ENCODE results near the gene COL26A1.

DNA sequence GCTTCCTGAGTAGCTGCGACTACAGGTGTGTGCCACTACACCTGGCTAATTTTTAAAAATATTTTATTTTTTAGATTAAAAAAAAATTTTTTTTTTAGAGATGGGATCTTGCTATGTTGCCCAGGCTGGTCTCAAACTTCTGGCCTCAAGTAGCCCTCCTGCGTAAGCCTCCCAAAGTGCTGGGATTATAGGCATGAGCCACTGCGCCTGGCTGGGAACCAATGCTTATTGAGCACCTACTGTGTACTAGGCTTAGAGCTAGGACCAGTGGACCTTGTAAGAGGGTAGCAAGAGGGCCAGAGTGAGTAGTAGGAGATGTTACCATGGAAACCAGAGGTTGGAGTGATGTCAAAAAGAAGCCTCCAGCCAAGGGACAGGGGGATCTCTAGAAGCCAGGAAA, 31.2 kb downstream of the COL26A1 start:
- TF ChIP-seq, protein P1, sequence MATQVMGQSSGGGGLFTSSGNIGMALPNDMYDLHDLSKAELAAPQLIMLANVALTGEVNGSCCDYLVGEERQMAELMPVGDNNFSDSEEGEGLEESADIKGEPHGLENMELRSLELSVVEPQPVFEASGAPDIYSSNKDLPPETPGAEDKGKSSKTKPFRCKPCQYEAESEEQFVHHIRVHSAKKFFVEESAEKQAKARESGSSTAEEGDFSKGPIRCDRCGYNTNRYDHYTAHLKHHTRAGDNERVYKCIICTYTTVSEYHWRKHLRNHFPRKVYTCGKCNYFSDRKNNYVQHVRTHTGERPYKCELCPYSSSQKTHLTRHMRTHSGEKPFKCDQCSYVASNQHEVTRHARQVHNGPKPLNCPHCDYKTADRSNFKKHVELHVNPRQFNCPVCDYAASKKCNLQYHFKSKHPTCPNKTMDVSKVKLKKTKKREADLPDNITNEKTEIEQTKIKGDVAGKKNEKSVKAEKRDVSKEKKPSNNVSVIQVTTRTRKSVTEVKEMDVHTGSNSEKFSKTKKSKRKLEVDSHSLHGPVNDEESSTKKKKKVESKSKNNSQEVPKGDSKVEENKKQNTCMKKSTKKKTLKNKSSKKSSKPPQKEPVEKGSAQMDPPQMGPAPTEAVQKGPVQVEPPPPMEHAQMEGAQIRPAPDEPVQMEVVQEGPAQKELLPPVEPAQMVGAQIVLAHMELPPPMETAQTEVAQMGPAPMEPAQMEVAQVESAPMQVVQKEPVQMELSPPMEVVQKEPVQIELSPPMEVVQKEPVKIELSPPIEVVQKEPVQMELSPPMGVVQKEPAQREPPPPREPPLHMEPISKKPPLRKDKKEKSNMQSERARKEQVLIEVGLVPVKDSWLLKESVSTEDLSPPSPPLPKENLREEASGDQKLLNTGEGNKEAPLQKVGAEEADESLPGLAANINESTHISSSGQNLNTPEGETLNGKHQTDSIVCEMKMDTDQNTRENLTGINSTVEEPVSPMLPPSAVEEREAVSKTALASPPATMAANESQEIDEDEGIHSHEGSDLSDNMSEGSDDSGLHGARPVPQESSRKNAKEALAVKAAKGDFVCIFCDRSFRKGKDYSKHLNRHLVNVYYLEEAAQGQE (IDR thresholded peaks at IDR 0.05; ENCODE audit: borderline replicate concordance), result no peak
- TF ChIP-seq, protein P2, sequence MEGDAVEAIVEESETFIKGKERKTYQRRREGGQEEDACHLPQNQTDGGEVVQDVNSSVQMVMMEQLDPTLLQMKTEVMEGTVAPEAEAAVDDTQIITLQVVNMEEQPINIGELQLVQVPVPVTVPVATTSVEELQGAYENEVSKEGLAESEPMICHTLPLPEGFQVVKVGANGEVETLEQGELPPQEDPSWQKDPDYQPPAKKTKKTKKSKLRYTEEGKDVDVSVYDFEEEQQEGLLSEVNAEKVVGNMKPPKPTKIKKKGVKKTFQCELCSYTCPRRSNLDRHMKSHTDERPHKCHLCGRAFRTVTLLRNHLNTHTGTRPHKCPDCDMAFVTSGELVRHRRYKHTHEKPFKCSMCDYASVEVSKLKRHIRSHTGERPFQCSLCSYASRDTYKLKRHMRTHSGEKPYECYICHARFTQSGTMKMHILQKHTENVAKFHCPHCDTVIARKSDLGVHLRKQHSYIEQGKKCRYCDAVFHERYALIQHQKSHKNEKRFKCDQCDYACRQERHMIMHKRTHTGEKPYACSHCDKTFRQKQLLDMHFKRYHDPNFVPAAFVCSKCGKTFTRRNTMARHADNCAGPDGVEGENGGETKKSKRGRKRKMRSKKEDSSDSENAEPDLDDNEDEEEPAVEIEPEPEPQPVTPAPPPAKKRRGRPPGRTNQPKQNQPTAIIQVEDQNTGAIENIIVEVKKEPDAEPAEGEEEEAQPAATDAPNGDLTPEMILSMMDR (IDR thresholded peaks at IDR 0.05; ENCODE audit: poor library complexity, severe bottlenecking), result no peak
- TF ChIP-seq POLR2AphosphoS5 (IDR thresholded peaks at IDR 0.05) (no peak), TAF1 (IDR thresholded peaks at IDR 0.05; ENCODE audit: low read depth) (no peak), RAD21 (conservative IDR thresholded peaks at IDR 0.05) (no peak), EP300 (conservative IDR thresholded peaks at IDR 0.05; ENCODE audit: poor library complexity, severe bottlenecking) (no peak), EZH2 (IDR thresholded peaks at IDR 0.05; ENCODE audit: borderline replicate concordance, insufficient read depth, low read length, poor library complexity, severe bottlenecking) (no peak), SMC3 (conservative IDR thresholded peaks at IDR 0.05; ENCODE audit: poor library complexity) (no peak)

Data from neural cell (in vitro differentiated cells).